ENCODE data around the gene AMFR. TPM values are rescaled to one million over a fixed set of nuclear protein-coding genes. Genes with fewer than 3 reads are reported as not detected.

The AMFR gene
- total and polyA plus RNA-seq, 2 of the 13 experiments (the other 11 are each of a cell fraction or from before 2014, with no cell fraction given), result 52.9 to 108 TPM

- CTCF ChIA-PET (ENCODE audit: low intra/inter-chr PET ratio, low total read pairs), result no interaction called here
- WGBS (ENCODE audit: low lambda C conversion rate), result 96% methylated on average over 2 of the region's 2 CpGs
- Histone ChIP-seq H3K4me2 (ENCODE audit: low read depth, low read length) (no peak overlapping the region), H3K9ac (ENCODE audit: insufficient read depth, low read depth, low read length) (no peak overlapping the region), H4K20me1 (ENCODE audit: insufficient read depth, low read length) (no peaks in the 10 kb centered on the region), H3K27ac (ENCODE audit: extremely low read length, insufficient read depth, low read length) (no peak overlapping the region), H3K4me3 (replicated peaks in 1 of 3; ENCODE audit: insufficient read depth in 1 of 3, low read depth in 2 of 3, low read length in 3 of 3) (no peak overlapping the region), H3K27me3 (ENCODE audit: control insufficient read depth in 1 of 2, insufficient read depth in 2 of 2, low read length in 2 of 2) (no peaks in the 10 kb centered on the region), H2AFZ (ENCODE audit: low read length) (no peak overlapping the region), H3K4me1 (ENCODE audit: insufficient read depth, low read length) (peaks cover 24% of the 10 kb centered on the region), H3K36me3 (replicated peaks in 1 of 2; ENCODE audit: control insufficient read depth in 1 of 2, insufficient read depth in 2 of 2, low read length in 2 of 2) (peaks cover 14 to 65% of the 10 kb centered on the region in 2 experiments), H3K79me2 (ENCODE audit: insufficient read depth, low read length) (peaks cover 26% of the 10 kb centered on the region), H3K9me3 (ENCODE audit: low read length) (no peaks in the 10 kb centered on the region)
- DNase-seq (ENCODE audit: low spot score) (no peak), ATAC-seq (no peak), FAIRE-seq (no peak)
- no TSS peak for BruUV-seq (replicated peaks)
- intact Hi-C loops (cut with micrococcal nuclease; ENCODE audit: unreplicated experiment) (no loop called here), in situ Hi-C loops (cut with HindIII; ENCODE audit: extremely low pct_ligation_motif_present, low pct_unique_long_range_greater_than_20kb) (no loop called here)
- POLR2A ChIA-PET, result no interaction called here
- TF ChIP-seq CEBPB (IDR thresholded peaks at IDR 0.05; ENCODE audit: borderline replicate concordance, low read depth, low read length) (peak; percentile 60; the same call in 1 of the 2 replicates), NFE2L2 (IDR thresholded peaks at IDR 0.05; ENCODE audit: low read length) (no peak)
These were observed 13.7 kb downstream of the AMFR start for GRCh38 chr16:56411624-56412023.

GRCh38 chr16:56411123-56411522 lies 14.2 kb downstream of the AMFR start:
- DNase-seq (ENCODE audit: low spot score) (no peak), FAIRE-seq (no peak), ATAC-seq (no peak)
- ChIA-PET POLR2A (no interaction called here), CTCF (ENCODE audit: low intra/inter-chr PET ratio, low total read pairs) (no interaction called here)
- H2AFZ ChIP-seq (ENCODE audit: low read length), result no peak overlapping the region
- no peaks in the 10 kb centered on the region for H3K27me3 ChIP-seq (ENCODE audit: control insufficient read depth in 1 of 2, insufficient read depth in 2 of 2, low read length in 2 of 2)
- H3K36me3 ChIP-seq (replicated peaks in 1 of 2; ENCODE audit: control insufficient read depth in 1 of 2, insufficient read depth in 2 of 2, low read length in 2 of 2), result peaks cover 14 to 65% of the 10 kb centered on the region in 2 experiments
- no peaks in the 10 kb centered on the region for H4K20me1 ChIP-seq (ENCODE audit: insufficient read depth, low read length)
- no TSS peak for BruUV-seq (replicated peaks)
- no peak overlapping the region for H3K4me2 ChIP-seq (ENCODE audit: low read depth, low read length)
- no peaks in the 10 kb centered on the region for H3K9me3 ChIP-seq (ENCODE audit: low read length)
- H3K27ac ChIP-seq (ENCODE audit: extremely low read length, insufficient read depth, low read length), result no peak overlapping the region
- WGBS (ENCODE audit: low lambda C conversion rate), result 99% methylated on average over 5 of the region's 5 CpGs
- H3K4me1 ChIP-seq (ENCODE audit: insufficient read depth, low read length), result peaks cover 24% of the 10 kb centered on the region
- intact Hi-C loops (cut with micrococcal nuclease; ENCODE audit: unreplicated experiment), result no loop called here
- peaks cover 21% of the 10 kb centered on the region for H3K79me2 ChIP-seq (ENCODE audit: insufficient read depth, low read length)
- in situ Hi-C loops (cut with HindIII; ENCODE audit: extremely low pct_ligation_motif_present, low pct_unique_long_range_greater_than_20kb), result no loop called here
- TF ChIP-seq ZNF253 (CRISPR knock-in tag; IDR thresholded peaks at IDR 0.05; ENCODE audit: borderline replicate concordance) (no peak), ZNF639 (CRISPR knock-in tag; conservative IDR thresholded peaks at IDR 0.05) (no peak), ZFP36L2 (CRISPR knock-in tag; IDR thresholded peaks at IDR 0.05) (no peak), ZNF776 (CRISPR knock-in tag; IDR thresholded peaks at IDR 0.05) (no peak), NR0B2 (CRISPR knock-in tag; IDR thresholded peaks at IDR 0.05) (no peak), ZNF619 (CRISPR knock-in tag; IDR thresholded peaks at IDR 0.05) (no peak), ZFP91 (CRISPR knock-in tag; IDR thresholded peaks at IDR 0.05; ENCODE audit: borderline replicate concordance) (0 out of 2 replicates have a peak, but pooled peaks have one; percentile 28), ZNF616 (CRISPR knock-in tag; IDR thresholded peaks at IDR 0.05; ENCODE audit: low read depth) (no peak)
- H3K4me3 ChIP-seq (replicated peaks in 1 of 3; ENCODE audit: insufficient read depth in 1 of 3, low read depth in 2 of 3, low read length in 3 of 3), result no peak overlapping the region
- H3K9ac ChIP-seq (ENCODE audit: insufficient read depth, low read depth, low read length), result no peak overlapping the region
